Activated naive CD4-positive, alpha-beta T cell treated with anti-CD3 and anti-CD28 coated beads, Interleukin-2, amount 50 U/mL, for 24 hours (primary cell): ENCODE data around the gene EFS.

ENCODE experiments used
- H3K27ac Mint-ChIP-seq: one replicate; pipeline ENCODE4 v1.8.0; 2021; ENCODE audit warnings: mild to moderate bottlenecking, mixed read lengths
- H3K27me3 Mint-ChIP-seq: one replicate; pipeline ENCODE4 v1.8.0; 2021; ENCODE audit warnings: mixed read lengths
- H3K36me3 Mint-ChIP-seq: one replicate; pipeline ENCODE4 v1.8.0; 2021; ENCODE audit warnings: mixed read lengths
- H3K4me1 Mint-ChIP-seq: one replicate; pipeline ENCODE4 v1.8.0; 2021; ENCODE audit warnings: mixed read lengths
- H3K4me3 Mint-ChIP-seq: one replicate; pipeline ENCODE4 v1.8.0; 2021; ENCODE audit warnings: mild to moderate bottlenecking, mixed read lengths
- H3K9me3 Mint-ChIP-seq: one replicate; pipeline ENCODE4 v1.8.0; 2021; ENCODE audit warnings: mixed read lengths

EFS gene

GRCh38 chr14:23375527-23376251 is 10.7 kb upstream of the EFS start:
- Mint-ChIP-seq H3K9me3 (no peaks in the 10 kb centered on the region), H3K4me1 (no peaks in the 10 kb centered on the region), H3K27me3 (peaks cover under 1% of the 10 kb centered on the region), H3K27ac (no peak overlapping the region), H3K4me3 (no peak overlapping the region), H3K36me3 (no peaks in the 10 kb centered on the region)

- no peak overlapping the region for H3K4me3 Mint-ChIP-seq
- H3K9me3 Mint-ChIP-seq: no peaks in the 10 kb centered on the region
- no peaks in the 10 kb centered on the region for H3K36me3 Mint-ChIP-seq
- no peaks in the 10 kb centered on the region for H3K4me1 Mint-ChIP-seq
- H3K27ac Mint-ChIP-seq: no peak overlapping the region
- peaks cover 2% of the 10 kb centered on the region for H3K27me3 Mint-ChIP-seq
Measured at GRCh38 chr14:23373041-23373440, 8.1 kb upstream of the EFS start.

- Mint-ChIP-seq H3K4me1 (no peaks in the 10 kb centered on the region), H3K4me3 (no peak within 1 kb of the TSS), H3K27me3 (peaks cover 2% of the 10 kb centered on the region), H3K27ac (no peak within 1 kb of the TSS), H3K36me3 (no peaks in the 10 kb centered on the region), H3K9me3 (no peaks in the 10 kb centered on the region)
Measured at GRCh38 chr14:23372509-23372908, 7.5 kb upstream of the EFS start, which contains the start of gene IL25. IL25 (plus strand) TSS chr14:23372809.

- H3K36me3 Mint-ChIP-seq: no peaks in the 10 kb centered on the region
- no peaks in the 10 kb centered on the region for H3K4me1 Mint-ChIP-seq
- H3K27me3 Mint-ChIP-seq: peaks cover 7% of the 10 kb centered on the region
- H3K27ac Mint-ChIP-seq: no peak overlapping the region
- no peaks in the 10 kb centered on the region for H3K9me3 Mint-ChIP-seq
- H3K4me3 Mint-ChIP-seq: no peak overlapping the region
Measured at GRCh38 chr14:23371865-23372264, 6.9 kb upstream of the EFS start.

GRCh38 chr14:23370221-23370620 is 5.2 kb upstream of the EFS start:
- Mint-ChIP-seq H3K36me3 (no peaks in the 10 kb centered on the region), H3K27me3 (peaks cover 12% of the 10 kb centered on the region), H3K9me3 (no peaks in the 10 kb centered on the region), H3K4me3 (no peak overlapping the region), H3K27ac (no peak overlapping the region), H3K4me1 (no peaks in the 10 kb centered on the region)

- H3K36me3 Mint-ChIP-seq: no peaks in the 10 kb centered on the region
- H3K4me3 Mint-ChIP-seq: no peak overlapping the region
- H3K27me3 Mint-ChIP-seq: peaks cover 18% of the 10 kb centered on the region
- H3K27ac Mint-ChIP-seq: no peak overlapping the region
- no peaks in the 10 kb centered on the region for H3K9me3 Mint-ChIP-seq
- no peaks in the 10 kb centered on the region for H3K4me1 Mint-ChIP-seq
Measured at GRCh38 chr14:23366426-23366921, 1.5 kb upstream of the EFS start.

- Mint-ChIP-seq H3K27me3 (peaks cover 18% of the 10 kb centered on the region), H3K9me3 (no peaks in the 10 kb centered on the region), H3K4me3 (no peak overlapping the region), H3K27ac (no peak overlapping the region), H3K36me3 (no peaks in the 10 kb centered on the region), H3K4me1 (no peaks in the 10 kb centered on the region)
Measured at GRCh38 chr14:23365732-23366425, 907 bp upstream of the EFS start.

GRCh38 chr14:23364164-23365035 is 572 bp downstream of the EFS start:
- Mint-ChIP-seq H3K27me3 (peaks cover 18% of the 10 kb centered on the region), H3K36me3 (no peaks in the 10 kb centered on the region), H3K9me3 (no peaks in the 10 kb centered on the region), H3K4me3 (no peak overlapping the region), H3K27ac (no peak overlapping the region), H3K4me1 (no peaks in the 10 kb centered on the region)

- Mint-ChIP-seq H3K27me3 (peaks cover 15% of the 10 kb centered on the region), H3K9me3 (no peaks in the 10 kb centered on the region), H3K36me3 (no peaks in the 10 kb centered on the region), H3K4me1 (no peaks in the 10 kb centered on the region), H3K27ac (no peak overlapping the region), H3K4me3 (no peak overlapping the region)
Measured at GRCh38 chr14:23362200-23362599, 2.8 kb downstream of the EFS start.

GRCh38 chr14:23361763-23362162 is 3.2 kb downstream of the EFS start:
- H3K4me3 Mint-ChIP-seq: no peak overlapping the region
- no peaks in the 10 kb centered on the region for H3K36me3 Mint-ChIP-seq
- H3K4me1 Mint-ChIP-seq: no peaks in the 10 kb centered on the region
- H3K27ac Mint-ChIP-seq: no peak overlapping the region
- no peaks in the 10 kb centered on the region for H3K9me3 Mint-ChIP-seq
- H3K27me3 Mint-ChIP-seq: peaks cover 10% of the 10 kb centered on the region

- H3K27ac Mint-ChIP-seq: no peak overlapping the region
- H3K4me1 Mint-ChIP-seq: no peaks in the 10 kb centered on the region
- no peak overlapping the region for H3K4me3 Mint-ChIP-seq
- H3K9me3 Mint-ChIP-seq: no peaks in the 10 kb centered on the region
- peaks cover 7% of the 10 kb centered on the region for H3K27me3 Mint-ChIP-seq
- H3K36me3 Mint-ChIP-seq: no peaks in the 10 kb centered on the region
Measured at GRCh38 chr14:23361320-23361719, 3.7 kb downstream of the EFS start.

GRCh38 chr14:23360496-23360895 is 4.5 kb downstream of the EFS start:
- H3K4me3 Mint-ChIP-seq: no peak overlapping the region
- no peak overlapping the region for H3K27ac Mint-ChIP-seq
- H3K9me3 Mint-ChIP-seq: no peaks in the 10 kb centered on the region
- H3K4me1 Mint-ChIP-seq: no peaks in the 10 kb centered on the region
- peaks cover 7% of the 10 kb centered on the region for H3K27me3 Mint-ChIP-seq
- H3K36me3 Mint-ChIP-seq: no peaks in the 10 kb centered on the region

- Mint-ChIP-seq H3K4me1 (no peaks in the 10 kb centered on the region), H3K36me3 (no peaks in the 10 kb centered on the region), H3K9me3 (no peaks in the 10 kb centered on the region), H3K27me3 (peaks cover 7% of the 10 kb centered on the region), H3K27ac (no peak overlapping the region), H3K4me3 (no peak overlapping the region)
Measured at GRCh38 chr14:23359722-23360447, 5.1 kb downstream of the EFS start.

- Mint-ChIP-seq H3K9me3 (no peaks in the 10 kb centered on the region), H3K27ac (no peak overlapping the region), H3K4me3 (no peak overlapping the region), H3K27me3 (peaks cover 1% of the 10 kb centered on the region), H3K4me1 (no peaks in the 10 kb centered on the region), H3K36me3 (no peaks in the 10 kb centered on the region)
Measured at GRCh38 chr14:23359167-23359626, 5.8 kb downstream of the EFS start.

GRCh38 chr14:23358553-23359166 is 6.3 kb downstream of the EFS start:
- no peak overlapping the region for H3K4me3 Mint-ChIP-seq
- peaks cover 1% of the 10 kb centered on the region for H3K27me3 Mint-ChIP-seq
- H3K9me3 Mint-ChIP-seq: no peaks in the 10 kb centered on the region
- H3K27ac Mint-ChIP-seq: no peak overlapping the region
- H3K4me1 Mint-ChIP-seq: peaks cover 1% of the 10 kb centered on the region
- no peaks in the 10 kb centered on the region for H3K36me3 Mint-ChIP-seq
